ENCODE measurements around the gene HOXB1. TPM values are rescaled to one million over a fixed set of nuclear protein-coding genes. Genes with fewer than 3 reads are reported as not detected.

Gene HOXB1
- polyA plus RNA-seq, 1 of the 3 experiments (the other 2 are of a cell fraction): not detected

GRCh38 chr17:48539177-48539576, 8.4 kb upstream of the HOXB1 start:
- 31% methylated on average over 4 of the region's 4 CpGs for WGBS (ENCODE audit: low lambda C conversion rate)
- Histone ChIP-seq H3K79me2 (ENCODE audit: insufficient read depth) (no peaks in the 10 kb centered on the region), H3K36me3 (replicated peaks in 1 of 2; ENCODE audit: control insufficient read depth in 1 of 2, insufficient read depth in 2 of 2, low read length in 1 of 2) (no peaks in the 10 kb centered on the region), H3K4me1 (ENCODE audit: control insufficient read depth in 1 of 2, insufficient read depth in 2 of 2, low read depth in 1 of 2, low read length in 1 of 2) (no peaks in the 10 kb centered on the region), H3K9ac (no peak overlapping the region), H3K4me2 (no peak overlapping the region), H3K4me3 (ENCODE audit: low read depth in 2 of 2, low read length in 1 of 2) (no peak overlapping the region), H3K27me3 (ENCODE audit: insufficient read depth) (peaks cover 96% of the 10 kb centered on the region), H3K9me3 (no peaks in the 10 kb centered on the region), H3K27ac (ENCODE audit: low read depth in 2 of 2, low read length in 1 of 2) (no peak overlapping the region), H2AFZ (ENCODE audit: low read depth) (no peak overlapping the region), H3F3A (replicated peaks; ENCODE audit: insufficient read depth) (peaks cover 16% of the 10 kb centered on the region), H3K9me2 (no peaks in the 10 kb centered on the region), H4K20me1 (ENCODE audit: insufficient read depth) (no peaks in the 10 kb centered on the region)
- DNase-seq: no peak
- TF ChIP-seq EP300 (IDR thresholded peaks at IDR 0.05; ENCODE audit: borderline replicate concordance in 1 of 2, low read depth in 1 of 2, low read length in 1 of 2) (no peak), RCOR1 (IDR thresholded peaks at IDR 0.05; ENCODE audit: low read length) (no peak), NFIC (IDR thresholded peaks at IDR 0.05; ENCODE audit: borderline replicate concordance) (no peak), ZBTB33 (IDR thresholded peaks at IDR 0.05; ENCODE audit: borderline replicate concordance, low read depth) (no peak), USF2 (IDR thresholded peaks at IDR 0.05; ENCODE audit: borderline replicate concordance, low read depth, low read length) (no peak), SIN3A (IDR thresholded peaks at IDR 0.05; ENCODE audit: borderline replicate concordance, low read depth, low read length) (no peak), MXI1 (IDR thresholded peaks at IDR 0.05; ENCODE audit: low read depth, low read length) (no peak), FOSL2 (IDR thresholded peaks at IDR 0.05; ENCODE audit: borderline replicate concordance, low read depth) (no peak), PBX3 (IDR thresholded peaks at IDR 0.05) (no peak), EZH2phosphoT487 (IDR thresholded peaks at IDR 0.05; ENCODE audit: borderline replicate concordance, low read depth) (no peak), ELF1 (IDR thresholded peaks at IDR 0.05) (no peak), TCF12 (IDR thresholded peaks at IDR 0.05) (no peak), RXRA (IDR thresholded peaks at IDR 0.05; ENCODE audit: borderline replicate concordance, low read depth) (no peak), USF1 (IDR thresholded peaks at IDR 0.05; ENCODE audit: borderline replicate concordance, low read depth) (no peak), JUND (IDR thresholded peaks at IDR 0.05) (no peak), RAD21 (IDR thresholded peaks at IDR 0.05; ENCODE audit: low read length) (no peak), YY1 (IDR thresholded peaks at IDR 0.05; ENCODE audit: low read depth) (no peak), POLR2AphosphoS5 (IDR thresholded peaks at IDR 0.05; ENCODE audit: low read depth, low read length) (no peak), FOXM1 (IDR thresholded peaks at IDR 0.05; ENCODE audit: low read depth) (no peak), GATA2 (CRISPR knock-in tag; IDR thresholded peaks at IDR 0.05) (no peak)
- CTCF ChIA-PET: interaction anchor here (1.1 to 1.9 kb wide), 3 partner anchors 47 to 139 kb away, joined by 4 to 5 read pairs (median 4); no protein-coding TSS in a partner anchor
- POLR2A ChIA-PET: no interaction called here

All from SK-N-SH (cell line).